Fibroblast of lung (primary cell): ENCODE results near the gene KCNIP1.

ENCODE experiments used
- CTCF ChIP-seq, 2 donors: IDR thresholded peaks in 1 of 2; conservative IDR thresholded peaks in 1 of 2; 1 replicate in 1 of 2; 2 replicates in 1 of 2; pipeline ENCODE4 v1.5.1; 2011 to 2012; ENCODE audit warnings: low read length in 2 of 2, control low read depth in 1 of 2, inconsistent platforms in 1 of 2, low read depth in 1 of 2, mild to moderate bottlenecking in 1 of 2
- EZH2 ChIP-seq: IDR thresholded peaks from 2 replicates; pipeline ENCODE4 v1.5.1; 2012; ENCODE audit warnings: low read length, control low read depth, mild to moderate bottlenecking; ENCODE audit errors: missing control alignments

DNA sequence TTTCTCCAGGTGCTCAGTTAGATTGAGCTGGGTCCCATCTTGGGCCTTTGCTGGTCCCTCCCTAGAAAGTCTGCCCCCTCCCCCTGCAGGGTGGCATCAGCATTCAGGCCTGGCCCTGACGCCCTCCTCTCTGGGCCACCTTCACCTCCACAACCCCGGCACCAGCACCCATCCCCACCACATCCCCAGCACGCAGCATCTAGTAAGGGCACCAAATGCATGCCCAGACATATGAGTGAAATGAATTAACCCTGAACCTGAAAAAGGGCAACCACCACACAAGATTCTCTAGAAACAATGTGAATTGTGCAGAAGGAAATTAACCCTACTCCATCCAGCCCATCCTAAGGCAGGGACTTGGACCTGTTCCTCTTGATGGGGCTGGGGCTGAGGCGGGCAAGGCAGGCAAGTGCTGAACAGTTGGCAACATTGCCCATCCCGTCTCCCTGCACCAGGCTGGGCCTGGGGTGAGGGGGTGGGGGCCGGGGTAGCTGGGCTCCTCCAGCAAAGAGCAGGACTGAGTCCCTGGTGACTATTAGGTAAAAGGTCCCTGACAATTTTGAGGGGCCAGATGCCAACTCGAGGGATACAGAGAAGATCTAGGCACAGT is 125.9 kb downstream of the KCNIP1 start:
- TF ChIP-seq CTCF (conservative IDR thresholded peaks at IDR 0.05 in 1 of 2, IDR thresholded peaks at IDR 0.05 in 1 of 2; ENCODE audit: low read depth in 1 of 2, low read length in 2 of 2) (no peak), EZH2 (no peak)
